GM21717 (cell line): ENCODE measurements around the gene ARHGAP20.

Source experiments
- ATAC-seq: cut with Tn5 transposase; IDR thresholded peaks from one replicate; pipeline ENCODE4 v1.9.1; 2021; ENCODE audit warnings: mild to moderate bottlenecking, moderate library complexity; ENCODE audit not compliant: unreplicated experiment

Gene ARHGAP20

DNA sequence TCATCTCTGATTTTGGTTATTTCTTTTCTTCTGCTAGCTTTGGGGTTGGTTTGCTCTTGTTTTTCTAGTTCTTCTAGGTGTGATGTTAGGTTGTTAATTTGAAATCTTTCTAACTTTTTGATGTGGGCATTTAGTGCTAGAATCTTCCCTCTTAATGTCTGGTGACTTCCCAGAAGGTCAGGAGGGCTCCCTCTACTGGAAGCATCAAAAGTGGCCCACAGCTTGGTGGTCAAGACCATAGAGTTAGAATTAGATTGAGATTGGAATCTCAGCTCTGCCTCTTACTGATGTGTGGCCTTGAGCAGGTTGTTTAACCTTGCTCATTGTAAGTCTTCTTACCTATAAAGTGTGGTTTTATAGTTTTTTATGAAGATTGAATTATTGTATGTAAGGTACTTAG is 183.2 kb downstream of the ARHGAP20 start:
- no peak for ATAC-seq

DNA sequence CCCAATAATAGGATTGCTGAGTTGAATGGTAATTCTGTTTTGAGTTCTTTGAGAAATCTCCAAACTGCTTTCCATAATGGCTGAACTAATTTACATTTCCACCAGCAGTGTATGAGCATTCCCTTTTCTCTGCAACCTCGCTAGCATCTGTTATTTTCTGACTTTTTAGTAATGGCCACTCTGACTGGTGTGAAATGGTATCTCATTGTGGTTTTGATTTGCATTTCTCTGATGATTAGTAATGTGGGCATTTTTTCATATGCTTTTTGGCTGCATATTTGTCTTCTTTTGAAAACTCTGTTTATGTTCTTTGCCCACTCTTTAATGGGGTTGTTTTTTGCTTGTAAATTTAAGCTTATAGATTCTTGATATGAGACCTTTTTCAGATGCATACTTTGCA is 185.1 kb downstream of the ARHGAP20 start:
- no peak for ATAC-seq
